HFFc6 (cell line): ENCODE data around the gene CARD14. TPM values are rescaled to one million over a fixed set of nuclear protein-coding genes. Genes with fewer than 3 reads are reported as not detected.
"Not testable (repeated sequence)": the region's sequence is repeated elsewhere in the genome, so short reads cannot be mapped to it uniquely, and the experiment has no call there.

Experiments
- DNase-seq: peaks from one replicate; pipeline ENCODE4 v3.0.0-alpha.2; 2018
- H3K27ac Mint-ChIP-seq: 2 replicates; pipeline ENCODE4 v1.8.0; 2020; ENCODE audit warnings: mild to moderate bottlenecking, mixed read lengths
- H3K27me3 Mint-ChIP-seq: 2 replicates; pipeline ENCODE4 v1.8.0; 2021; ENCODE audit warnings: mild to moderate bottlenecking, moderate library complexity, mixed read lengths; ENCODE audit not compliant: insufficient read depth
- H3K36me3 Mint-ChIP-seq: 2 replicates; pipeline ENCODE4 v1.8.0; 2021; ENCODE audit warnings: low read depth, mixed read lengths
- H3K4me1 Mint-ChIP-seq: 2 replicates; pipeline ENCODE4 v1.8.0; 2020; ENCODE audit warnings: low read depth, mixed read lengths
- H3K4me3 Mint-ChIP-seq: 2 replicates; pipeline ENCODE4 v1.8.0; 2020; ENCODE audit warnings: mild to moderate bottlenecking, moderate library complexity, mixed read lengths
- H3K9me3 Mint-ChIP-seq: 2 replicates; pipeline ENCODE4 v1.8.0; 2020; ENCODE audit warnings: mild to moderate bottlenecking, mixed read lengths
- total RNA-seq, 6 experiments: library from RNA; stranded (reverse); fragmentation: NEBNext Ultra II Directional; extraction: Animal tissue kit (Norgen Biotek cat#: 25700); gene quantifications; 2 replicates in 1 of 6; 3 replicates in 5 of 6; pipeline ENCODE4 v1.2.3, GENCODE V29; 2021
- TF ChIP-seq, protein P1 (sequence below): fragments of 200-600 bp; sonication (generic); IDR thresholded peaks from 2 replicates; pipeline ENCODE4 v1.5.0; 2021; ENCODE audit warnings: antibody characterized with exemption, mild to moderate bottlenecking

Gene CARD14
- total RNA-seq, 6 experiments from 2014 or later: not detected

DNA sequence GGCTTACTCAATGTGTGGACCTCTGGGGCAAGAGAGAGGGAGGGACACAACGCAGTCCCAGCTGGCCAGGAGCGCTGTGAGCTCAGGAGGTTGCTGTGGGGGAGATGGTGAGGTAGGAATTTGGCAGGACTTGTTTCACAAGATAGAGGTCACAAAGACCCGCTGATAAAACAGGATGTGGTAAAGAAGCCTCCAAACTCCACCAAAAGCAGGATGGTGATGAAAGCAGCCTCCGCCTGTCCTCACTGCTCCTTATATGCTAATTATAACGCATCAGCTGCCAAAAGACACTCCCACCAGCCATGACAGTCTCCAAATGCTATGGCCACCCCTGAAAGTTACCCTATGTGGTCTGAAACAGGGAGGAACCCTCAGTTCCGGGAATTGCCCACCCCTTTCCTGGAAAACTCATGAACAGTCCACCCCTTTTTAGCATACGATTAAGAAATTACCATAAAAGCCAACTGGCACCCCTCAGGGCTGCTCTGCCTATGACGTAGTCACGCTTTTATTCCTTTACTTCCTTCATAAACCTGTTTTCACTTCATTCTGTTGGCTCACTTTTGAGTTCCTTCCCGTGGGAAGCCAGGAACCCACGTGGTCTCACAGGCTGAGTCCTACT, 17.6 kb upstream of the CARD14 start:
- TF ChIP-seq, protein P1, sequence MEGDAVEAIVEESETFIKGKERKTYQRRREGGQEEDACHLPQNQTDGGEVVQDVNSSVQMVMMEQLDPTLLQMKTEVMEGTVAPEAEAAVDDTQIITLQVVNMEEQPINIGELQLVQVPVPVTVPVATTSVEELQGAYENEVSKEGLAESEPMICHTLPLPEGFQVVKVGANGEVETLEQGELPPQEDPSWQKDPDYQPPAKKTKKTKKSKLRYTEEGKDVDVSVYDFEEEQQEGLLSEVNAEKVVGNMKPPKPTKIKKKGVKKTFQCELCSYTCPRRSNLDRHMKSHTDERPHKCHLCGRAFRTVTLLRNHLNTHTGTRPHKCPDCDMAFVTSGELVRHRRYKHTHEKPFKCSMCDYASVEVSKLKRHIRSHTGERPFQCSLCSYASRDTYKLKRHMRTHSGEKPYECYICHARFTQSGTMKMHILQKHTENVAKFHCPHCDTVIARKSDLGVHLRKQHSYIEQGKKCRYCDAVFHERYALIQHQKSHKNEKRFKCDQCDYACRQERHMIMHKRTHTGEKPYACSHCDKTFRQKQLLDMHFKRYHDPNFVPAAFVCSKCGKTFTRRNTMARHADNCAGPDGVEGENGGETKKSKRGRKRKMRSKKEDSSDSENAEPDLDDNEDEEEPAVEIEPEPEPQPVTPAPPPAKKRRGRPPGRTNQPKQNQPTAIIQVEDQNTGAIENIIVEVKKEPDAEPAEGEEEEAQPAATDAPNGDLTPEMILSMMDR: no peak
- Mint-ChIP-seq H3K4me3 (no peak overlapping the region), H3K9me3 (peaks cover 12% of the 10 kb centered on the region), H3K27me3 (peaks cover 4% of the 10 kb centered on the region), H3K4me1 (peaks cover 26% of the 10 kb centered on the region), H3K27ac (no peak overlapping the region), H3K36me3 (peaks cover 7% of the 10 kb centered on the region)
- no peak for DNase-seq

DNA sequence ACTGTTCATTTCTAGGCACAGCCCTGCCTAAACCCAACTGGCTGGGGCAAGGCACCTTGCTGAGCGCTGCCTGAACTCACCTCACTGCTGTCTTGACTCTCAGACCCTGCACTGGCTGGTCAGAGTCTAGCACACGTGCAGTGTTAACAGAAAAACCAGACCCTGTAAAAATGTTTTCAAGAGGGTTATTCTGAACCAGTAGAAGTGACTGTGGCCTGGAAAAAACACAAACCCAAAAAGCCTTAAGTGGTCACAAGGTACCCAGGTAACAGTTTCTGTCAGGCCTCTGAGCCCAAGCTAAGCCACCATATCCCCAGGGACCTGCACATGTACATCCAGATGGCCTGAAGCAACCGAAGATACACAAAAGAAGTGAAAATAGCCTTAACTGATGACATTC, 16.8 kb upstream of the CARD14 start:
- TF ChIP-seq, protein P1: no peak
- Mint-ChIP-seq H3K27ac (no peak overlapping the region), H3K4me3 (no peak overlapping the region), H3K4me1 (peaks cover 24% of the 10 kb centered on the region), H3K36me3 (peaks cover 7% of the 10 kb centered on the region), H3K27me3 (peaks cover 4% of the 10 kb centered on the region), H3K9me3 (peaks cover 12% of the 10 kb centered on the region)
- no peak for DNase-seq

DNA sequence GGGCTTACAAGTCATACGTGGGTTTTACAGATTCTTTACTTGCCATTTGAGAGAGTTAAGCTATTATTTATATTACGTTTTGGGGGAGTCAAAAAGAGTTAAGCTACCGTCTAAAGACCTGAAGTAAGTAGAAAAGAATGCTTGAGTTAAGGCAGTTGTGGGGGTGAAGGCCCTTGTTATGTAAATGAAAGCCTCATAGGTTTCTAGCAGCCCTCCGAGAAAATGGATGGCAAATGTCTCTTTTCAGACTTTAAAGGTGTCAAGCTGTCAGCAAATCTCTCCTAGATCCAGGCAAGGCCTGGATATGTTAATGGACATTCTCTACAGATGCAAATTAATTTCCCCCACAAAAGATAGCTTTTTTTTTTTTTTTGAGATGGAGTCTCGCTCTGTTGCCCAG, 15.7 kb upstream of the CARD14 start:
- DNase-seq: no peak
- peaks cover 4% of the 10 kb centered on the region for H3K27me3 Mint-ChIP-seq
- TF ChIP-seq, protein P1: no peak
- peaks cover 12% of the 10 kb centered on the region for H3K9me3 Mint-ChIP-seq
- H3K36me3 Mint-ChIP-seq: peaks cover 7% of the 10 kb centered on the region
- H3K4me3 Mint-ChIP-seq: no peak overlapping the region
- no peak overlapping the region for H3K27ac Mint-ChIP-seq
- peaks cover 21% of the 10 kb centered on the region for H3K4me1 Mint-ChIP-seq

- H3K27ac Mint-ChIP-seq, H3K27me3 Mint-ChIP-seq, H3K36me3 Mint-ChIP-seq, DNase-seq, H3K4me3 Mint-ChIP-seq: not testable (repeated sequence)
- H3K9me3 Mint-ChIP-seq: peaks cover 12% of the 10 kb centered on the region
- peaks cover 21% of the 10 kb centered on the region for H3K4me1 Mint-ChIP-seq
Observed at GRCh38 chr17:80155600-80155999, 14.2 kb upstream of the CARD14 start.

GRCh38 chr17:80158846-80159245, 11.0 kb upstream of the CARD14 start:
- Mint-ChIP-seq H3K27ac (no peak overlapping the region), H3K9me3 (peaks cover 12% of the 10 kb centered on the region), H3K36me3 (peaks cover 7% of the 10 kb centered on the region), H3K27me3 (peaks cover 8% of the 10 kb centered on the region), H3K4me3 (no peak overlapping the region), H3K4me1 (no peaks in the 10 kb centered on the region)
- no peak for DNase-seq
- TF ChIP-seq, protein P1: no peak

DNA sequence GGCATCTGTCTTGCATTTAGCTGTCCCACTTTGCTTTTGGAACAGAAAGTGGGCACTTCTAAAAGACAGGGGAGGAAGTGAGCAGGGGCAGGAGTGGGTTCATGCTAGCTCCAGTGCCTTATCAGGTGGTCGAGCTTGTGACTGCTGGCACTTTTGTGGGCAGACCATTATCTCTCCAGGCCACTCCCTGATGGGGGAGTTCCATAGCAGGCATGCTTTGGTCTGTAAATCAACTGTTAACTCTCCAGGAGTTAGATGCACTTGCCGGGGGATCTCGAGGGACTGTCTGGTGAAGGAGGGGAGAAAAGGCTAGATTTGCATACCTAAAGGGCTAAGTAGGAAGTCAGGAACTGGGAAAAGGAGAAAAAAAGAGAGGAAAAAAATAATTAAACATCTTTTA, 9.3 kb upstream of the CARD14 start:
- Mint-ChIP-seq H3K4me3 (no peak overlapping the region), H3K36me3 (peaks cover 7% of the 10 kb centered on the region), H3K4me1 (no peaks in the 10 kb centered on the region), H3K27me3 (peaks cover 13% of the 10 kb centered on the region), H3K9me3 (peaks cover 12% of the 10 kb centered on the region), H3K27ac (no peak overlapping the region)
- TF ChIP-seq, protein P1: no peak
- no peak for DNase-seq
